ENCODE measurements around the gene GLOD5.

GLOD5 gene

DNA sequence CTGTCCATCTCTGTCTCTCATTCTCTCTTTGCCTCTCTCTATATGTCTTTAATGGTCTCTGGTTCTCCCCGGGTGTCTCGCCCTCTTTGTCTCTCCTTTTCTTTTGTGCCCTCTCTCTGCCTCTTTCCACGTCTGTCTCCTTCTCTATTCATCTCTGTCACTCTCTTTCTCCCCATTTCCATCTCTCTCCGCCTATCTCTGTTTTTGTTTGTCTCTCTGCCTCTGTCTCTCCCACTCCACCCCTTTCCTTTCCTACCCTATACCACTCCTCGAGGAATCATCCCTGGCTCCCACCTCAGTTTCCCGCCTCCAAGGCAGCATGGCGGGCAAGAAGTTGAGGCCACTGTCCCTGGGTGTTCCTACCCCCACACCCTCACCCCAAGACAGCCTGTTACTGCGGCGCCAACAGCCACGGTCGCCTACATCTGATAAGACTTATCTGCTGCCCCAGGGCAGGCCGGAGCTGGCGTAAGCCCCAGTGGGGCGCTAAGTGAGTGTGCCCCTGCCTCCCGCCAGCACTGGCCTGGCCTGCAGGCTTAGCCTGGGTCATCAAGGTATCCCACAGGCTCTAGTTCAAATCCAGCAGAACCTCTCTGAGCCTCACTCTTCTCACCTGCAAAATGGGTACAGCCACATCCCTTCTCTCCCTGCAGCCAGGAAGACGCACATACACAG, 24.1 kb downstream of the GLOD5 start:
- no peak for DNase-seq (ENCODE audit: low read depth)
- no peak for TF ChIP-seq CTCF (IDR thresholded peaks at IDR 0.05; ENCODE audit: insufficient read depth, low read depth, low read length, missing control alignments)
- no peak overlapping the region for H3K4me3 ChIP-seq (ENCODE audit: low read length)

- DNase-seq (ENCODE audit: low read depth): no peak
- TF ChIP-seq CTCF (IDR thresholded peaks at IDR 0.05; ENCODE audit: insufficient read depth, low read depth, low read length, missing control alignments): no peak
- H3K4me3 ChIP-seq (ENCODE audit: low read length): no peak within 1 kb of the TSS
These were observed 24.8 kb downstream of the GLOD5 start, which contains the start of gene GATA1 for GRCh38 chrX:48786341-48786800. Gene GATA1, plus strand, starts transcription at chrX:48786590. Its CDS starts 4,520 bp downstream, at chrX:48791110.

DNA sequence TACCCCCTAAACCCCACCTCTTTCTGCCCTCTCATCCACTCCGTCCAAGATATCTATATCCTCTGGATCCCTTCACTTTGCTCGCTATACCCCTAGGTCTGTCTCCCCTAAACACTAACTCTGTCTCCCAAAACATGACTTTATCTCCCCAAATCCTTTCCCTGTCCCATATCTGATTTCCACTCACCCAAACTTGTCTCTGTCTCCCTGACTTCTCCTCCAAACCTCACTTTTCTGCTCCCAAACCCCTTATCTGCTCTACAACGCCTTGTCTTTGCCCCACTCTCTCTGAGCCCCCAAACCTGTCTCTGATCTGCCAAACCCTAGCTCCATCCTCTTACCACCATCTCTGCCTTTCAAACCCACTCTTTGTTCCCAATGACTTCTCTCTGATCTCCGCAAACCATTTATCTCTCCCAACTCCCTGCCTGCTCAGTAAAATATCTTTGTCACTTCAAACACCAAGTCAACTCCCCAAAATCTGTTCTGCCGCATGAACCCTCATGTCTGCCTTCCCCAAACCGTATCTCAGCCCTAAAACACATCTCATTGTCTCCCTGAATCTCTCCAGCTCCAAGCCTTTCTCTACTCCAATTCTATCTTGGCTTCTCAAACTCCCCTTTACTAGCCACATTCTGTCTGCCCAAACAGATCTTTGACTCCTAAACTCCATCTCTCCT, 25.4 kb downstream of the GLOD5 start:
- TF ChIP-seq CTCF (IDR thresholded peaks at IDR 0.05; ENCODE audit: insufficient read depth, low read depth, low read length, missing control alignments): no peak
- DNase-seq (ENCODE audit: low read depth): no peak
- no peak overlapping the region for H3K4me3 ChIP-seq (ENCODE audit: low read length)

- H3K4me3 ChIP-seq (ENCODE audit: low read length): no peak overlapping the region
- no peak for DNase-seq (ENCODE audit: low read depth)
- TF ChIP-seq CTCF (IDR thresholded peaks at IDR 0.05; ENCODE audit: insufficient read depth, low read depth, low read length, missing control alignments): no peak
These were observed 26.2 kb downstream of the GLOD5 start for GRCh38 chrX:48787505-48788443.

DNA sequence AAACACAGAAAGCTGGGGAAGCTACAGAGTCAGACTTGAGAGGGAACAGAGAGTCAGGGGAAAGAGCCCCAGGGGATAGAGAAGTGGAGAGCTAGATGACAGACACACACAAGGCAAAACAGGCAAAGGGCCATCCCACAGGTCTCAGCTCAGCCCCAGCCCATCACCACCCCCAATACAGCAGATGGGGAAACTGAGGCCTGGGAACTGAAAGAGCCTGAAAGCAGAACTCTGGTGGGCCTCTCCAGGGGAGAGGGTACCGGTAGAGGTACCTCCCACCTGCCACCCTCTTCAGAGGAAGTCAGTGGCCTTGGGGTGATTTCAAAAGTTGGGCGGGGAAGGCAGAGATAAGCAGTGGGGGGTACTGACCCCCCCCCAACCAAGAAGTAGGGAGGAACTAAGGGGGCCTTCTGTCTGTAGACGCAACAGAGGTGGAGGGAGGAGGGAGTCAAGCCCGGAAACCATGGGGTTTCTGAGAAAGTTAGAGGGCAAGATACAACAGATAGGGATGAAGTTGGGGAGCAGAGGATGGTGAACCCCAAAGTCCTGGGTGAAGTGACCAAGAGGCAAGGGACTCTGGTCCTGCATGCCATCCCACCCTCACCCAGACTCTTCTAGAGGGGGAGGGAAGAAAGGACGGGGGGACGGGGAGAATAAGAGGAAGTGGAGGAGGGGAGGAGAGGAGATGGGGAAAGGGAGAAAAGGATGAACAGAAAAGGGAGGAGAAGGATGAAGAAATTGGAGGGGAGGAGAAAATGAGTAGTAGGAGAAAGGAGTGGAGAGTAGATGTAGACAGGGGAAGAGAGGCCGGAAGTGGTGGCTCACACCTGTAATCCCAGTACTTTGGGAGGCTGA, 28.0 kb downstream of the GLOD5 start:
- no peak overlapping the region for H3K4me3 ChIP-seq (ENCODE audit: low read length)
- TF ChIP-seq CTCF (IDR thresholded peaks at IDR 0.05; ENCODE audit: insufficient read depth, low read depth, low read length, missing control alignments): no peak
- no peak for DNase-seq (ENCODE audit: low read depth)

DNA sequence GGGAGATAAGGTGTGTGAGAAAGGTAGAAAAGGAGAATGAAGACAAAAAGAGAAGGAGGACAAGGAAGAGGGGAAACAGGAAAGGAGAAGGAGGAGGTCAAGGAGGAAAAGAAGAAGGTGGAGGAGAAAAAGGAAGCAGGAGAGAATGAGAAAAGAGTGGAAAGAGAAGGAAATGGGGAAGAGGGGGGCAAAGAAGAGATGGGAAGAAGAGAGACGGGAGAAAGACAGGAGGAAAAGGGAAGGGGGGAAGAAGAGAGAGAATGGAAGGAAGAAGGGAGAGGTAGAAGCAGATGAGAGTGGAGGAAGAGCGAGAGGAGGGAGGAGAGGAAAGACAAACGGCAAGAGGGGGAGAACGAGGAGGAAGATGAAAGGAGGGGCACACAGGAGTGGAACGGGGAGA, 28.9 kb downstream of the GLOD5 start:
- H3K4me3 ChIP-seq (ENCODE audit: low read length): no peak overlapping the region
- DNase-seq (ENCODE audit: low read depth): no peak
- TF ChIP-seq CTCF (IDR thresholded peaks at IDR 0.05; ENCODE audit: insufficient read depth, low read depth, low read length, missing control alignments): no peak
